Hepatic stellate cell (primary cell): ENCODE results near the gene ZNF497.
"Not testable (repeated sequence)": the region's sequence is repeated elsewhere in the genome, so short reads cannot be mapped to it uniquely, and the experiment has no call there.

Source experiments
- DNase-seq: peaks from one replicate; pipeline ENCODE4 v3.0.0; 2011; ENCODE audit warnings: low spot score

Gene ZNF497

GRCh38 chr19:58362272-58362994, at the start of gene ZNF497:
Gene ZNF497, minus strand, starts transcription at chr19:58362751. Its CDS starts 5,116 bp downstream, at chr19:58357635.
- peak; percentile 99 for DNase-seq

DNA sequence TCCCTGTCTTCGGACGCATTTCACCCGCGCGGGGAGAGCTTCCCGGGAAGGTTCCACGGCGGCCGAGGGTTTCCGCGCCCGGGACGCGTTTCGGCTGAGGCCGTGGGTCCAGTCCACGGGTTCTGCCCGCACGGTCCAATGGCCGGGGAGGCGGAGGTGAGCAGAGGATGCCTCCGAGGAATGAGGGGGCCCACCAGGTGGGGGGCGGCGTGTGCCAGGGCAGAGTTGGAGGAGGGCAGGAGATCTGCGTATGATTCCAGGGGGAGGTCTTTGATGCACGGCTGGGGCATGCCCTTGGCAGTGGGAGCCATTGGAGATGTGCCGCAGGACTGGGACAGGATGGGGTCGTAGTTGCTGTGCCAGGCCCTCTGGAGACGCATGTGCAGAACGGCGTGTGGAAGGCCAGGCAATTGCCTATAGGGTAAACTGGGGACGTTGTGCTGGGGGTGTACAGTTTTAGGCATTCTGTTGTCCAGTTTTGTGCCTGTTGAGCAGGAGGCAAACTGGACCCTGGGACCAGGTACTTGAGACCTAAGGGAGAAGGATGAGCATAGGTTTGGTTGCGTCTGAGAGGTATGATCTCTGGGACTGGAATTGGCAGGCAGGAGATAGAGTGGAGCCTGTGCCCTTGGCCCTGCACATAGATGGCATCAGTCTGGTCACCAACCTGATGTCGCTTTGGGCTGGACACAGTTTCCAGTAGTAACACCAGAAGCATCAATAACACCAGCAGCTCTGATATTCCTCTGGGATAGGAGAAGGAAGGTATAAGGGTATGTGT, 46.6 kb upstream of the ZNF497 start:
- DNase-seq = no peak

GRCh38 chr19:58408152-58409009, 45.8 kb upstream of the ZNF497 start, which contains the start of gene ZNF584:
Gene ZNF584, plus strand, starts transcription at chr19:58408649. Its CDS starts 499 bp downstream, at chr19:58409148.
- DNase-seq = peak; percentile 97

- no peak for DNase-seq
Observed at GRCh38 chr19:58407658-58408151, 45.2 kb upstream of the ZNF497 start.

GRCh38 chr19:58406818-58407657, 44.5 kb upstream of the ZNF497 start:
- DNase-seq = no peak

DNA sequence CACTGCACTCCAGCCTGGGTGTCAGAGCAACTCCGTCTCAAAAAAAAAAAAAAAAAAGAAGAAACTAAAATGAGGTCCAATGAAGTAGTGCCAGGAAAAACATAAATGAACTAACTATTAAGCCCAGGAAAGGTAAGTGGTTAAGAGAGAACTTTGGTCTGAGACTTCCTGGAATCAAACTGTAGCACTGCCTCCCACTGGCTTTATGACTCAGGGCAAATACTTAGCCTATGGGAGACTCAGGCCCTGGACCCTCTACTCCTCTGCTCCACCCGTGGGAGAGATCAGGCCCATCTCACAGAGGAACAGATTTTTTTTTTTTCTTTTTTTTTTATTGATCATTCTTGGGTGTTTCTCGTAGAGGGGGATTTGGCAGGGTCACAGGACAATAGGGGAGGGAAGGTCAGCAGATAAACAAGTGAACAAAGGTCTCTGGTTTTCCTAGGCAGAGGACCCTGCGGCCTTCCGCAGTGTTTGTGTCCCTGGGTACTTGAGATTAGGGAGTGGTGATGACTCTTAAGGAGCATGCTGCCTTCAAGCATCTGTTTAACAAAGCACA, 41.4 kb upstream of the ZNF497 start:
- DNase-seq = not testable (repeated sequence)

DNA sequence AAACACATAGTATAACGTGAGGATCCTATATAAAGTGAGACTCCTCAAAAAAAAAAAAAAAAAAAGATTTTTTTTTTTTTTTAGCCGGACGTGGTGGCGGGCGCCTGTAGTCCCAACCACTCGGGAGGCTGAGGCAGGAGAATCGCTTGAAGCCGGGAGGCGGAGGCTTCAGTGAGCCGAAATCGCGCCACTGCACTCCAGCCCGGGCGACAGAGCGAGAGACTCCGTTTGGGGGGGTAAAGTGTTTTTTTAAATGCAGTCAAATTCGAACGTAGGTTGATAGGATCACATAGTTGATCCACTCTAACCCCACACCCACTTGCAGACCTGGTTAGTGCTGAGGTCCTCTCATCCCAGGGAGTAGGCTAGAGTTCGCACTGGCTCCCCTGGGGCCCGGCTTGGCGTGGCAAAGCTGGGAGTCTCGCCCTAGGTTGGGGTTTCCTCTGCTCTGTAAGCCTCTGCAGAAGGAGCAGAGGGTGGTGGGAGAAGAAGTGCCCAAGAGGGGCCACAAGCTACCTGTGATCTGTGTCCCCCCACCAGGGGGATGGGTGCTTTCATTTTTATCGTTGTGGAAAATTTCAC, 39.4 kb upstream of the ZNF497 start:
- no peak for DNase-seq

DNA sequence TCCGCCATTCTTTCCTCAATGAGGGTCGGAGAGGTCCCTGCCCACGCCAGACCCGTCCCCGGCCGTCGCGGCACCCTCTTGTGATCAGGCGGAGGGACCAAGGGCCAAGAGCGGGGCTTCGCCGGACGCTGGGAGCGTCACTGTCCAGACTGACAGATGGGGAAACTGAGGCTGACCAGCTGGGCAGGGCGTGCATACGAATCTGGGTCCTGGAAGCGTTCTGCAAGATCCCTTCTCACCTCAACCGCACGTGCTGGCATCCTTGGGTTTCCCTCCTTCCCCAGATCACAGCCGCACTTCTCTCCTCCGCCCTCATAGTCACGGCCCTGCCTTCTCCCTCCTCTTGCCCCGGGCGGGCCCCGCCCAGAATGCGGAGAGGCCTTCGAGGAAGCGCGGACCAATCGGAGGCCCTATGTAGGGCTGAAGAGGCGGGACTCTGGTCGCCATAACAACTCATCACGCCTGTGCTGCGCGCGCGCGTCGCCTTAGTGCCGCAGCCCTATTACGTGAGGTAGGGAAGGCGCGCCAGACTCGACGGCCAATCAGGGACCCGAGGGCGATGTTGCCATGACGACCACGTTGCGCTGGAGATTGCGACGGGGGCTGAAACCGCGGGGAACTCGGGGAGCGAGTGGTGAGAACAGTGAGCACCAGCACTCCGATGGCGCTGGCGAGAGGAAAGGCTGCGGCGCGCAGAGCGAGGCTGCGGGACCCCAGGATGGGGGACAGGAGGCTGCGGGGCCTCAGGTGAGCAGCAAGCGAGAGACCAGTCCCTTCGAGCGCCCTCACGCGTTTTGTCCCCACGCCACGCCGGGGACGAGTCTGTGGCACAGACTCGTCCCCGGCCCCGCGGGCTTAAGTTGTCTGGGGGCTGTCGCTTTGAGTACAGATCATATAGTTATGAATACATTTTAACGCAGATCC, 38.6 kb upstream of the ZNF497 start:
- DNase-seq = peak; percentile 100

- no peak for DNase-seq
Observed at GRCh38 chr19:58400316-58400915, 37.9 kb upstream of the ZNF497 start.

DNA sequence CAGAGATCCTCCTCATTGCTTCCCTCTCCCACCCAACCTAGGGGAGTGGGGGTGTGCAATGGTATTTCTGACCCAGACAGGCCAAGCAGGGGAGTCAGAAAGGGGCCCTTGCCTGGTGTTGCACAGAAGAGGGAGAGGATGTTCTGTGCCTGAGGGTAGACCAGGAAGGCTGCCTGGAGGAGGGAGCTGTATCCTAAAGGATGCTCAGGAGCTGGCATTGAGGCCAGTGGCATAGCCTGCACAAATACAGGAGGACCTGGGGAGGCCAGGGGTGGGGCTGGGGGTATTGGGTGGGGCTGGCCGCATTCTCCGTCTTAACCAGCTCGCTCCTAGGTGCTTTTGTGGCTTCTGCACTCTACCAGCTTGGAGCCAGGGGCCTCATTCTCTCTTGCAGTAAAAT, 37.4 kb upstream of the ZNF497 start:
- DNase-seq = no peak

- DNase-seq = no peak
Observed at GRCh38 chr19:58398545-58398944, 36.0 kb upstream of the ZNF497 start.

DNA sequence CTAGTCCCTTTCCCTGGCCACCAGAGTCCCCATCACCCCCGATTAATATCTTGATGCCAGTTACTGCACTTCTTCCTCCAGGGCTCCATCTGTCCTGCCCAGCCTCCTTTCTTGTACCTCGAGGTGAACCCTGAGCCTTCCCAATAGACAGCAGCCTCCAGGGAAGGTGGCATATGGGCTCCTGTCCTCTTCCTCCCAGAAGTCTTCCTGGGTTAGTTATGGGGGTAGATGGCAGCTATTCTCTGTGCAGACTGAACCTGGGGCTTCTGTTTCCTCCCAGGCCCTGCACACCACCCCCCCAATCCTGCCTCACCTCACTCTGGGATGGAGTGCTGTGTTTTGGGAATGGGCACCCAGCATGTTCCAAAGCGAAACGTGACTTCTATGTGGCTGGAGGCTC, 35.5 kb upstream of the ZNF497 start:
- DNase-seq = no peak

DNA sequence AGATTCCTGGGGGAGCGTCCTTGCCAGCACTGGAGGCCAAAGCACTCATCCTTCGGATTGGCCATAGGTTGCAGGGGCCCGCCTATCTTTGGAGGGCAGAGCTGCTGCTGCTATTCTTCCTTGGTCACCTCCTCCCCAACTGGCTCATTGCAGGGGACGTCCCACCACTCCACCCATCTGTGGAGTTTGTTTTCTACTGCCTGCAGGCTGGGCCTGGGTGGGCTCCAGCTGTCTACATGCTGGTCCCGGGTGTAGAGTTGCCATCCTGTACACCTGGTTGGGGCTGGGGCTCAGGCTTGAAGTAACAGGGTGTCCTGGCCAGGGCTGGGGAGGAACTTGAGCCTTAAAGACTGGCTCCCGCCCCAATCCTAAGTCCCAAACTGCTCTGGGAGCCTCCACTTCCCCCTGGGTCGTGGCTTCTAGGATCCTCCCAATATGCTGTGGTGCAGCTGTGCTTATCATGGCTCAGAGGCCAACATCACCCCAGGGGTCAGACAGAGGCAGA, 35.0 kb upstream of the ZNF497 start:
- no peak for DNase-seq

DNA sequence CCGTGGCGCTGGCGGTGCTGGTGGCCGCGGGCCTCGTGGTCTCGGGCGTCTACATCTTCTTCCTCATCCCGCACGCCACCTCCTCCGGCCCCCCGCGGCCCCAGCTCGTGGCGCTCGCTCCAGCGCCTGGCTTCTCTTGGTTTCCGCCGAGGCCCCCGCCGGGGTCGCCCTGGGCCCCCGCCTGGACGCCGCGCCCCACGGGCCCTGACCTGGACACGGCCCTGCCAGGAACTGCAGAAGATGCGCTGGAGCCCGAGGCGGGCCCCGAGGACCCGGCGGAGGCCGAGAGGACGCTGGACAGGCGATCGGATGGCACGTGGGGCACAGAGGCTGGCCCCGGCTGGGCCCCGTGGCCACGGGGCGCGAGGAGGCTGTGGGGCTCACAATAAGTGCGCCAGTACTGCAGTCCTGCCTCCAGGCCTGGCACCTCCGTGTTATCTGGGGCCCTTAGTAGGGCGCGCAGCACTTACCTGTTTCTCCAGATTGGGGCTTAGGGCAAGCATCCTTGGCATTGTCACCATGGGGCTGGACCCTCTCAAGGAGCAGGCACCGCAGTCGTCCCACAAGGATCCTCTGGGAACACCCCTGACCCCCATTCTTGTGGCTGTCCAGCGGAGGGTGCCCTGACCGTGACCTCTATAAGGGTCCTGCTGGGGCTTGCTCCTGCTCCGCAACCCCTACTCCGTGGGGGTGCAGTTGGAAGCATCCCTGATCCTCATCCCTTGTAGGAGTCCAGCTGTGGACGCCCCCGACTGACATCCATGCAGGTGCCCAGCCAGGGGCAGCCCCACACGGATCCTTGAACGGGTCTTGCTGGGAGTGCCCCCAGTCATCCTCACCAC, 34.4 kb upstream of the ZNF497 start:
- DNase-seq = no peak

DNA sequence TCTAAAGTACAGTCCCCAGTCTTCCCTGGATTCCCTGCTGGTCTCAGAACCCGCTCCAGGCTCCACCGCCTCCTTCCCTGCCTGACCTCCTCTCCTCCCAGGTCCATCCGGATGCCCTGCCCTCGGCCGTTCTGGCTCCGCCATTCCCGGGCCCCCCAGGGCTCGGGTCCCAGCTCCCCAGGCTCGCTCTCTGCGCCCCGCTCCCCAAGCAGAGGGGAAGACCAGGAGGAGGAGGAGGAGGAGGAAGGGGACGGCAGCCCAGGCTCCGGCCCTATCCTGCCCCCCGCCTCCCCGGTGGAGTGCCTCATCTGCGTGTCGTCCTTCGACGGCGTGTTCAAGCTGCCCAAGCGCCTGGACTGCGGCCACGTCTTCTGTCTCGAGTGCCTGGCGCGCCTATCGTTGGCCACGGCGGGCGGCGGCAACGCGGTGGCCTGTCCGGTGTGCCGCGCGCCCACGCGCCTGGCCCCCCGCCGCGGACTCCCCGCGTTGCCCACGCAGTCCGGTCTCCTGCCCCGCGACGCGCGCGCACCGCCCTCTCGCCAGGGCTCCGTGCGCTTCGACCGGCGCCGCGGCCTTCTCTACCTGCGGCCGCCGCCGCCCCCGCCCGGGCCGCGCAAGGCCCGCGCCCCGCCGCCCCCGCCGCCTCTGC, 33.6 kb upstream of the ZNF497 start:
- no peak for DNase-seq

- no peak for DNase-seq
Observed at GRCh38 chr19:58395220-58395978, 32.8 kb upstream of the ZNF497 start, which contains the start of gene RNF225. Gene RNF225, plus strand, starts transcription at chr19:58395656. Its CDS starts 434 bp downstream, at chr19:58396090.
